ENCODE measurements around the gene KLF16. TPM values are rescaled to one million over a fixed set of nuclear protein-coding genes. Genes with fewer than 3 reads are reported as not detected.

The KLF16 gene
- total RNA-seq, 1 donor: 10.4 TPM

GRCh38 chr19:1807030-1807694 lies 56.2 kb downstream of the KLF16 start:
- DNase-seq (ENCODE audit: low read depth): no peak
- H3K4me3 ChIP-seq (ENCODE audit: low read depth, low read length): no peak overlapping the region
- TF ChIP-seq CTCF (IDR thresholded peaks at IDR 0.05; ENCODE audit: insufficient read depth, low read depth, low read length): no peak

GRCh38 chr19:1806184-1807029 lies 57.0 kb downstream of the KLF16 start:
- no peak for DNase-seq (ENCODE audit: low read depth)
- no peak for TF ChIP-seq CTCF (IDR thresholded peaks at IDR 0.05; ENCODE audit: insufficient read depth, low read depth, low read length)
- no peak overlapping the region for H3K4me3 ChIP-seq (ENCODE audit: low read depth, low read length)

- no peak for TF ChIP-seq CTCF (IDR thresholded peaks at IDR 0.05; ENCODE audit: insufficient read depth, low read depth, low read length)
- no peak for DNase-seq (ENCODE audit: low read depth)
- H3K4me3 ChIP-seq (ENCODE audit: low read depth, low read length): no peak overlapping the region
Measured at GRCh38 chr19:1805401-1806183, 57.8 kb downstream of the KLF16 start.

GRCh38 chr19:1804858-1805257 lies 58.5 kb downstream of the KLF16 start:
- no peak for DNase-seq (ENCODE audit: low read depth)
- no peak for TF ChIP-seq CTCF (IDR thresholded peaks at IDR 0.05; ENCODE audit: insufficient read depth, low read depth, low read length)

More at GRCh38 chr19:1804858-1805257, 58.5 kb downstream of the KLF16 start:
- no peak overlapping the region for H3K4me3 ChIP-seq (ENCODE audit: low read depth, low read length)

Other genes with a start within 250 kb of the KLF16 start
- 57.0 and 66.7 TPM in 2 replicates for gene TCF3, start 211.0 kb downstream of the KLF16 start, total RNA-seq
- gene ONECUT3, start 110.1 kb downstream of the KLF16 start, total RNA-seq: not detected in 2 replicates
- 0.86 and 1.6 TPM in 2 replicates for gene ATP8B3, start 51.3 kb downstream of the KLF16 start, total RNA-seq
- gene REXO1, start 15.1 kb downstream of the KLF16 start, total RNA-seq: 11.2 and 15.8 TPM in 2 replicates
- 45.8 and 62.2 TPM in 2 replicates for gene ABHD17A, start 21.9 kb upstream of the KLF16 start, total RNA-seq
- gene ADAT3, start 41.8 kb upstream of the KLF16 start, total RNA-seq: 3.9 and 4.5 TPM in 2 replicates
- gene SCAMP4, start 41.8 kb upstream of the KLF16 start, total RNA-seq: 40.6 and 49.2 TPM in 2 replicates
- gene CSNK1G2, start 77.6 kb upstream of the KLF16 start, total RNA-seq: 69.5 and 74.1 TPM in 2 replicates
- gene BTBD2, start 152.1 kb upstream of the KLF16 start, total RNA-seq: 46.6 and 51.5 TPM in 2 replicates
- 59.2 and 80.9 TPM in 2 replicates for gene MKNK2, start 187.7 kb upstream of the KLF16 start, total RNA-seq
- 31.2 and 36.7 TPM in 2 replicates for gene MOB3A, start 232.7 kb upstream of the KLF16 start, total RNA-seq
- gene IZUMO4, start 233.3 kb upstream of the KLF16 start, total RNA-seq: 1.3 TPM in 2 replicates